B cell (primary cell): ENCODE results near the gene MYADML2. TPM values are rescaled to one million over a fixed set of nuclear protein-coding genes. Genes with fewer than 3 reads are reported as not detected.
A peak's percentile ranks its signal among the peaks of the same experiment; 100 is the strongest.

Experiments
- ATAC-seq: fragments of 200-7000 bp; cut with Tn5 transposase; one replicate; pipeline ENCODE4 v1.10.0; 2021; ENCODE audit warnings: low read depth, mild to moderate bottlenecking, moderate number of reproducible peaks, moderate library complexity
- CTCF ChIA-PET: fragments of 350-600 bp; sonication (Branson Sonifier 250); formaldehyde crosslinking; loops from one replicate; lab custom pipeline; 2021; ENCODE audit warnings: antibody characterized with exemption, inconsistent platforms; lab: Charles Lee
- POLR2A ChIA-PET: fragments of 350-600 bp; sonication (Branson Sonifier 250); formaldehyde crosslinking; loops from one replicate; lab custom pipeline; 2021; ENCODE audit warnings: antibody characterized with exemption; lab: Charles Lee
- DNase-seq: peaks from one replicate; pipeline ENCODE4 v3.0.0; 2013
- H2AFZ ChIP-seq: 2 replicates; pipeline ENCODE4 v1.6.1; 2012; ENCODE audit warnings: mild to moderate bottlenecking, low read depth, low read length; ENCODE audit not compliant: insufficient read depth, poor library complexity, severe bottlenecking
- H3K27ac ChIP-seq, 2 donors: 1 replicate in 1 of 2; 2 replicates in 1 of 2; pipeline ENCODE4 v1.5.1; 2012 to 2013; ENCODE audit warnings: low read length in 2 of 2, mild to moderate bottlenecking in 2 of 2, moderate library complexity in 1 of 2
- H3K27me3 ChIP-seq, 4 experiments: fragments of 200-600 bp in 1 of 4; sonication (generic) in 1 of 4; replicated peaks in 1 of 4; 1 replicate in 2 of 4; 2 replicates in 2 of 4; pipeline versions ENCODE4 v1.6.1 to v1.7.0; 2013 to 2016; ENCODE audit warnings: low read length in 3 of 4, mild to moderate bottlenecking in 2 of 4, mixed read lengths in 1 of 4, moderate library complexity in 1 of 4; ENCODE audit not compliant: insufficient read depth in 4 of 4, control insufficient read depth in 3 of 4; ENCODE audit errors: control extremely low read depth in 1 of 4
- H3K36me3 ChIP-seq, 2 experiments: replicated peaks in 1 of 2; 1 replicate in 1 of 2; 2 replicates in 1 of 2; pipeline versions ENCODE4 v1.6.1 to v1.7.1; 2013; ENCODE audit warnings: low read length in 1 of 2; ENCODE audit not compliant: insufficient read depth in 2 of 2, control insufficient read depth in 1 of 2; ENCODE audit errors: control extremely low read depth in 1 of 2, extremely low read depth in 1 of 2
- H3K4me1 ChIP-seq, 2 donors: fragments of 200-600 bp in 1 of 2; sonication (generic) in 1 of 2; 1 replicate in 1 of 2; 2 replicates in 1 of 2; pipeline versions ENCODE4 v1.5.1 to v1.6.1; 2013 to 2017; ENCODE audit warnings: low read length in 2 of 2; ENCODE audit not compliant: control insufficient read depth in 2 of 2, insufficient read depth in 2 of 2
- H3K4me2 ChIP-seq: replicated peaks from 2 replicates; pipeline ENCODE3; 2012; ENCODE audit warnings: mild to moderate bottlenecking, low read depth, low read length; ENCODE audit not compliant: poor library complexity, severe bottlenecking
- H3K4me3 ChIP-seq, 5 experiments: fragments of 200-600 bp in 1 of 5; sonication (generic) in 1 of 5; 1 replicate in 3 of 5; 2 replicates in 2 of 5; pipeline versions ENCODE4 v1.5.1 to v1.7.0; 2011 to 2016; ENCODE audit warnings: low read length in 4 of 5, mild to moderate bottlenecking in 4 of 5, low read depth in 2 of 5, control low read depth in 1 of 5, moderate library complexity in 1 of 5; ENCODE audit not compliant: insufficient read depth in 1 of 5; ENCODE audit errors: control extremely low read depth in 1 of 5, extremely low read depth in 1 of 5
- H3K79me2 ChIP-seq: fragments of 200-600 bp; sonication (generic); one replicate; pipeline ENCODE4 v1.6.0; 2016; ENCODE audit warnings: low read length; ENCODE audit not compliant: control insufficient read depth, insufficient read depth
- H3K9ac ChIP-seq: fragments of 200-600 bp; sonication (generic); 2 replicates; pipeline ENCODE4 v1.6.1; 2017; ENCODE audit warnings: mild to moderate bottlenecking, low read length, moderate library complexity
- H3K9me3 ChIP-seq, 3 donors: one replicate each; pipeline versions ENCODE4 v1.6.1 to v1.7.1; 2013; ENCODE audit warnings: low read length in 2 of 3; ENCODE audit not compliant: control insufficient read depth in 2 of 3, insufficient read depth in 1 of 3; ENCODE audit errors: control extremely low read depth in 1 of 3
- H4K20me1 ChIP-seq: 2 replicates; pipeline ENCODE4 v1.6.0; 2012; ENCODE audit warnings: mild to moderate bottlenecking, low read length; ENCODE audit not compliant: insufficient read depth, control insufficient read depth, poor library complexity, severe bottlenecking
- H3K27ac Mint-ChIP-seq: one replicate; pipeline ENCODE4 v1.8.0; 2021; ENCODE audit warnings: mixed read lengths
- H3K27me3 Mint-ChIP-seq: one replicate; pipeline ENCODE4 v1.8.0; 2021; ENCODE audit warnings: mixed read lengths
- H3K4me1 Mint-ChIP-seq: one replicate; pipeline ENCODE4 v1.8.0; 2021; ENCODE audit warnings: mixed read lengths
- H3K4me3 Mint-ChIP-seq: one replicate; pipeline ENCODE4 v1.8.0; 2021; ENCODE audit warnings: mixed read lengths
- H3K9me3 Mint-ChIP-seq: one replicate; pipeline ENCODE4 v1.8.0; 2022; ENCODE audit warnings: mixed read lengths; ENCODE audit not compliant: insufficient read depth
- CTCF ChIP-seq: fragments of 200-600 bp; IDR thresholded peaks from one replicate; pipeline ENCODE4 v1.8.0; 2022; ENCODE audit warnings: antibody characterized with exemption, mild to moderate bottlenecking
- EZH2 ChIP-seq: IDR thresholded peaks from 2 replicates; pipeline ENCODE4 v1.6.1; 2012; ENCODE audit warnings: borderline replicate concordance, low read depth, mild to moderate bottlenecking, moderate library complexity, low read length; ENCODE audit not compliant: insufficient read depth, poor library complexity, severe bottlenecking
- WGBS: methylation state at CpG from one replicate; pipeline ENCODE4 v1.1.5; 2013; ENCODE audit warnings: missing lambda C conversion rate; ENCODE audit not compliant: insufficient coverage; 5-methylcytosine and 5-hydroxymethylcytosine counted together
- intact Hi-C: fragments of 100-400 bp; cut with micrococcal nuclease; formaldehyde crosslinking; loops from one replicate; pipeline ENCODE4 v1.10.0; 2022
- polyA plus RNA-seq: library from polyadenylated mRNA; depleted of rRNA; stranded (reverse); fragments of >200 nt; gene quantifications from 2 replicates; pipeline ENCODE4 v1.2.3, GENCODE V29; 2012
- total RNA-seq, 2 donors: library from RNA; stranded (reverse); fragments of 120-200 nt in 1 of 2; gene quantifications; 1 replicate in 1 of 2; 2 replicates in 1 of 2; pipeline versions ENCODE4 v1.2.3 to v1.2.4, GENCODE V29; 2013 to 2022

The MYADML2 gene
- total and polyA plus RNA-seq, 2 donors (not counting 1 experiment from before 2014, with no cell fraction given) = not detected

GRCh38 chr17:81961087-81961511, 14.1 kb upstream of the MYADML2 start, which contains the start of gene NOTUM:
NOTUM (minus strand) TSS chr17:81961187; CDS start chr17:81960909, 278 bp downstream.
- H3K4me3 Mint-ChIP-seq = peak within 1 kb of the TSS; percentile 59
- TF ChIP-seq EZH2 (no peak), CTCF (no peak)
- Histone ChIP-seq H4K20me1 (no peaks in the 10 kb centered on the region), H3K4me3 (peak within 1 kb of the TSS in 4 of 5 experiments; percentile 17 to 55 (median 46)), H3K36me3 (no peaks in the 10 kb centered on the region), H3K79me2 (no peaks in the 10 kb centered on the region), H3K9ac (peak within 1 kb of the TSS; percentile 55), H3K27me3 (peaks cover 0 to 49% (median 30%) of the 10 kb centered on the region in 4 experiments), H3K4me1 (peaks cover 15 to 16% of the 10 kb centered on the region in 2 donors), H3K4me2 (peak within 1 kb of the TSS; percentile 94), H2AFZ (peak within 1 kb of the TSS; percentile 79), H3K27ac (no peak within 1 kb of the TSS), H3K9me3 (peaks cover 0 to 10% (median 0%) of the 10 kb centered on the region in 3 donors)
- intact Hi-C loops = no loop called here
- peaks cover 21% of the 10 kb centered on the region for H3K27me3 Mint-ChIP-seq
- no peak within 1 kb of the TSS for H3K27ac Mint-ChIP-seq
- POLR2A ChIA-PET = no interaction called here
- H3K4me1 Mint-ChIP-seq = peaks cover 1% of the 10 kb centered on the region
- DNase-seq = peak; percentile 59
- ATAC-seq = peak; percentile 9
- no peaks in the 10 kb centered on the region for H3K9me3 Mint-ChIP-seq
- under 1% methylated on average over 65 of the region's 65 CpGs for WGBS
- CTCF ChIA-PET = interaction anchor here (2.0 to 3.0 kb wide), 4 partner anchors 17 to 195 kb away, joined by 5 to 91 read pairs (median 22); partner anchors contain the start of genes CENPX and LRRC45

GRCh38 chr17:81960130-81960958, 13.3 kb upstream of the MYADML2 start:
- intact Hi-C loops = no loop called here
- H3K27ac ChIP-seq = no peak overlapping the region
- peak overlapping the region in 4 of 5 experiments; percentile 17 to 55 (median 46) for H3K4me3 ChIP-seq
- 6% methylated on average over 98 of the region's 98 CpGs for WGBS
- peaks cover 0 to 10% (median 0%) of the 10 kb centered on the region in 3 donors for H3K9me3 ChIP-seq
- no peaks in the 10 kb centered on the region for H3K9me3 Mint-ChIP-seq
- H3K79me2 ChIP-seq = no peaks in the 10 kb centered on the region
- H3K36me3 ChIP-seq = no peaks in the 10 kb centered on the region
- POLR2A ChIA-PET = no interaction called here
- H3K4me2 ChIP-seq = peak overlapping the region; percentile 94
- peaks cover 15 to 16% of the 10 kb centered on the region in 2 donors for H3K4me1 ChIP-seq
- DNase-seq = peak; percentile 59
- ATAC-seq = no peak
- H3K4me3 Mint-ChIP-seq = no peak overlapping the region
- TF ChIP-seq EZH2 = peak; percentile 89
- no peak for TF ChIP-seq CTCF
- H3K9ac ChIP-seq = peak overlapping the region; percentile 55
- H2AFZ ChIP-seq = peak overlapping the region; percentile 79
- CTCF ChIA-PET = interaction anchor here (1.0 to 3.0 kb wide), 25 partner anchors 8 to 231 kb away, joined by 3 to 91 read pairs (median 6); partner anchors contain the start of genes ALYREF, ANAPC11, CENPX and DCXR
- H3K27me3 ChIP-seq = peaks cover 0 to 53% (median 28%) of the 10 kb centered on the region in 4 experiments
- no peak overlapping the region for H3K27ac Mint-ChIP-seq
- no peaks in the 10 kb centered on the region for H4K20me1 ChIP-seq
- peaks cover 21% of the 10 kb centered on the region for H3K27me3 Mint-ChIP-seq
- peaks cover 1% of the 10 kb centered on the region for H3K4me1 Mint-ChIP-seq
